GM21737 (cell line): ENCODE data around the gene RIPK1.
"Not testable (repeated sequence)": the region's sequence is repeated elsewhere in the genome, so short reads cannot be mapped to it uniquely, and the experiment has no call there.

ENCODE experiments used
- ATAC-seq: cut with Tn5 transposase; IDR thresholded peaks from one replicate; pipeline ENCODE4 v1.9.1; 2021; ENCODE audit warnings: mild to moderate bottlenecking, moderate library complexity; ENCODE audit not compliant: unreplicated experiment

The RIPK1 gene

DNA sequence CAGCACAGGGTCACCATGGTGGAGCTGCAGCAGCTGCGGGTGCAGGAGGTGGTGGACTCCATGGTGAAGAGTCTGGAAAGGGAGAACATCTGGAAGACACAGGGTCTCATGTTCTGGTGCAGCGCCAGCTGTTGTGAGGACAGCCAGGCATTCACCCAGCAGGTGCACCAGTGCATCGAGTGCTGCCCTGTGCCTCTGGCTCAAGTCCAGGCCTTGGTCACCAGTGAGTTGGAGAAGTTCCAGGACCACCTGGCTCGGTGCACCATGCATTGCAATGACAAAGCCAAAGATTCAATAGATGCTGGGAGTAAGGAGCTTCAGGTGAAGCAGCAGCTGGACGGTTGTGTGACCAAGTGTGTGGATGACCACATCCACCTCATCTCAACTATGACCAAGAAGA is 22.9 kb upstream of the RIPK1 start:
- no peak for ATAC-seq

GRCh38 chr6:3045777-3046176 is 22.5 kb upstream of the RIPK1 start:
- no peak for ATAC-seq

DNA sequence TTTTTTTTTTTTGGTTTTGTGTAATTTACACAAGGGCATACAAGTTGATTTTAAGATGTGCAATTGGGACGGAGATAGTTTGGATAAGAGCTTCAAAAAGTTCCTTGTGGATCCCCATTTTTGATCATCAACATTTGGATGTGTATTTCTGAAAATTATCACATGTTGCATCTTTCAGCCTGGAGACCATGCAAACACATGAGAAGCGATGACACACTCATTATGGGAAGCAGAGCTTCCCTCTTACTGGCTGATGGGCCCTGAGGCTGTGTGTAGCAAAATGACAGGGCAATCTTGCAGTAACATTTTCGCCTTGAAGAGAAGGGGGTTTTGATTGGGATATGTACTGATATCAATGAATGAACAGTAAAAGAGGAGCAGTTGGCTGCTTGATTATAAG is 22.0 kb upstream of the RIPK1 start:
- ATAC-seq = no peak

DNA sequence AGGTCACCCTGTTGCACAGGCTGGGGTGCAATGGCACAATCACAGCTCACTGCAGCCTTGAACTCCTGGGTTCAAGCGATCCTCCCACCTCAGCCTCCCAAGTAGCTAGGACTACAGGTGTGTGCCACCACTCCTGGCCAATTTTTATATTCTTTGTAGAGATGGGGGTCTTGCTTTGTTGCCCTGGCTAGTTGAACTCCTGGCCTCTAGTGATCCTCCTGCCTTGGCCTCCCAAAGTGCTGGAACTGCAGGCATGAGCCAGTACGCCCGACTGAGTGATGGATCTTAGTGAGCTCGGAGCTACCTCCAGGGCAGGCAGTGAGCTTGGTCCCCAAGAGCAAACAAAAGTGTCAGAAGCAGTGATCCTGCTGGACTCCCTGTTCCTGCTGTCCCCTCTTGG is 20.3 kb upstream of the RIPK1 start:
- not testable (repeated sequence) for ATAC-seq

GRCh38 chr6:3052481-3053230 is 15.6 kb upstream of the RIPK1 start:
- no peak for ATAC-seq

DNA sequence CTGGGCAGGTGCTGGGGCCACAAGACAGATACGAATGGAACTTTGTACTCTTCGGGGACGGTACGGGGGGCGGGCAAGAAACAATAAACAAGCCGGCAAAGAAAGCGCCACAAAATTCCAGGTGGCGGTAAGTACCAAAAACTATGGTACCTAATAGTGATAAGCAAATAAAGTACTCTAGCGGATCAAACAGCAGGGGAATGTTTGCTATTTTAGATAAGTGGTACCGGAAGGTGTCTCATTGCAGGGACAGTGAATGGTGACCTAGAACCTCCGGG is 15.1 kb upstream of the RIPK1 start:
- no peak for ATAC-seq

GRCh38 chr6:3054229-3055157 is 13.8 kb upstream of the RIPK1 start:
- ATAC-seq = not testable (repeated sequence)

GRCh38 chr6:3055158-3055499 is 13.2 kb upstream of the RIPK1 start:
- not testable (repeated sequence) for ATAC-seq

GRCh38 chr6:3057063-3057770 is 11.1 kb upstream of the RIPK1 start:
- ATAC-seq = no peak

DNA sequence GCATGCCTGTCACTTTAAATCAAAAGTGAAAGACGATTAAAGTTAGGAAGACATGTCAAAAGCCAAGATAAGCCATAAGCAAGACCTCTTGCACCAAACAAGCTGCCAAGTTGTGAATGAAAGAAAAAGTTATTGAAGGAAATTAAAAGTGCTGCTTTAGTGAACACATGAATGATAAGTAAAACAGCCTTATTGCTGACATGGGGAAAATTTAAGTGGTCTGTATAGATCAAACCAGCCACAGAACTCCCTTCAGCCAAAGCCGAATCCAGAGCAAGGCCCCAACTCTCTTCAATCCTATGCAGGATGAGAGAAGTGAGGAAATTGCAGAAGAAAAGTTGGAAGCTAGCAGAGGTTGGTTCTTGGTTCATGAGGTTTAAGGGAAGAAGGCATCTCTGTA is 9.3 kb upstream of the RIPK1 start:
- ATAC-seq = no peak

DNA sequence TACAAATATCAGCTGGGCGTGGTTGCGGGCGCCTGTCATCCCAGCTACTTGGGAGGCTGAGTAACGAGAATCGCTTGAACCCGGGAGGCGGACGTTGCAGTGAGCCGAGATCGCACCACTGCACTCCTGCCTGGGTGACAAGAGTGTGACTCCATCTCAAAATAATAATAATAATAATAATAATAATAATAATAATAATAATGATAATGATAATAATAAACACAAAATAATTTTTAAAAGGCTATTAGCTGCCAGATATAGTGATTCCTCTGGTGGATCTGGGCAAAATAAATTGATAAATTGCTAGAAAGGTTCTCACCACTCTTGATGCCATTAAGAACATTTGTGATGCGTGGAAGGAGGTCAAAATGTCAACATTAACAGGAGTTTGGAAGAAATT is 8.2 kb upstream of the RIPK1 start:
- not testable (repeated sequence) for ATAC-seq

GRCh38 chr6:3061501-3061941 is 6.8 kb upstream of the RIPK1 start:
- ATAC-seq = no peak

- not testable (repeated sequence) for ATAC-seq
Observed at GRCh38 chr6:3063340-3063732, 5.0 kb upstream of the RIPK1 start.

GRCh38 chr6:3063733-3064700 is 4.3 kb upstream of the RIPK1 start:
- peak; percentile 48 for ATAC-seq

GRCh38 chr6:3071568-3071967 is 3.3 kb downstream of the RIPK1 start:
- ATAC-seq = no peak

DNA sequence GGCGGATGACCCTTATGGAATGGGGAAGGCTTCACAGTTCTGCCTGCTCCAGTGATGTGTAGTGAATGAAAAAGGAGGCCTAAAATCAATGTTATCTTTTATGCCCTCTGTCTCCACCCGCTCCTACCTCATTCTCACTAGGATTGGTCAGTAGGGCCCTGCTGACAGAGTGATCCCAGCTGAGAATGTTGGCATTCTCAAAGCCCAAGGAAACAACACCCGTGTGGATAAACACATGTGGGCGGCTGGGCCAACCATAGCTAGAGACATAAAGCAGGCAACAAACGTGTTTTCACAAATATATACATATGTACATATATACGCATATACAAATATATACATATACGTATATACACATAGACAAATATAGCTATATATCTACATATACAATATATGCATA is 4.5 kb downstream of the RIPK1 start:
- no peak for ATAC-seq

DNA sequence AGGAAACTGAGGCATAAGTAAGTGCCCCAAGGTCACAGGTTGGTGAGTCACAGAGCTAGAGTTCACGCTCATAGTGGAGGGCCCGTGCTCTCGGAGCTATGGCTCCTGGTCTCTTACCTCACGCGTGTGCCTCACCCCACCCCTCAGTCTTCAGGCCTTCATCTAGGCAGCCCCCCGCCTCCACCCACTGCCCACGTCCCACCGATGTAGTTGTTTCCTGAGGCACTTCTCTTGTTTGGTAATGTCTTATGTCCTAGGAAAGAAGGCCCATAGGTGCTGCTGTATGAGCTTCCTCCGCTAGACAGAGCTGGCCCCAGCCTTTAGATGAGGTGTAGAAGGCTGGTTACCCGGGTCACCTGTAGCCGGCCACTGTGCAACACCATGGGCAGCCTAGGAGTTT is 5.1 kb downstream of the RIPK1 start:
- ATAC-seq = no peak

GRCh38 chr6:3075772-3076113 is 7.4 kb downstream of the RIPK1 start:
- ATAC-seq = no peak

DNA sequence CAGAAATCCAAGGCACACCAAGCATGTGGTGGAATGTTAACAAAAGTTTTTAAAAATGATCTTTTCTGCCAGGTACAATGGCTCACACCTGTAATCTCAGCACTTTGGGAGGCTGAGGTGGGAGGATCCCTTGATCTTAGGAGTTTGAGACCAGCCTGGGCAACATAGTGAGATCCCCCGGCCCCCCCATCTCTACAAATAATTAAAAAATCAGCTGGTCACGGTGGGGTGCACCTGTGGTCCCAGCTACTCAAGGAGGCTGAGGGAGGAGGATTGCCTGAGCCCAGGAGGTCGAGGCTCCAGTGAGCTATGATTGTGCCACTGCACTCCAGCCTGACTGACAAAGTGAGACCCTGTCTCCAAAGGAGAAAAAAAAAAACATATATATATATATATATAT is 8.0 kb downstream of the RIPK1 start:
- ATAC-seq = no peak

DNA sequence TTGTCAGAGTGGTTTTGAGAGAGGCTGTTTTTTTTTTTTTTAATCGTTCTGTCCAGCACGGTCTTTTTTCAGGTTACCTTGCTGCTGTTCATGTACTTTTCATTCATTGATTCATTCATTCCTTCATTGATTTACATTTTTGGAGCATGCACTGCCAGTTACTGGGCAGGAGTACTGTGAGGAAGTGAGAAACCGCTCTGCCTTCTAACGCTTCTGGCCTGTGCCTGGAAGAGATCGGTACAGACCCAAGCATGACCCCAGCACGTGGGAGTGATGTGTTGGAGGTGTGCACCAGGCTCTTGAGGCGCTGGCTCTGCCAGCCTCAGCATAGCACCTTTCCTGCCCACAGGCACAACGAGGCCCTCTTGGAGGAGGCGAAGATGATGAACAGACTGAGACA is 9.1 kb downstream of the RIPK1 start:
- ATAC-seq = no peak

GRCh38 chr6:3078952-3079351 is 10.7 kb downstream of the RIPK1 start:
- not testable (repeated sequence) for ATAC-seq
